Fibroblast of gingiva (primary cell): ENCODE results near the gene FBXL7.

Source experiments
- DNase-seq: peaks from one replicate; pipeline ENCODE4 v3.0.0-alpha.2; 2011; ENCODE audit warnings: low read depth

FBXL7 gene

GRCh38 chr5:15669826-15670225 is 169.8 kb downstream of the FBXL7 start:
- DNase-seq = no peak

GRCh38 chr5:15674716-15675115 is 174.7 kb downstream of the FBXL7 start:
- no peak for DNase-seq

- DNase-seq = no peak
Observed at GRCh38 chr5:15676591-15676990, 176.6 kb downstream of the FBXL7 start.

GRCh38 chr5:15679161-15679560 is 179.2 kb downstream of the FBXL7 start:
- DNase-seq = no peak

GRCh38 chr5:15680455-15680854 is 180.5 kb downstream of the FBXL7 start:
- no peak for DNase-seq

GRCh38 chr5:15682122-15682521 is 182.1 kb downstream of the FBXL7 start:
- DNase-seq = no peak

- DNase-seq = no peak
Observed at GRCh38 chr5:15682566-15682965, 182.6 kb downstream of the FBXL7 start.

GRCh38 chr5:15683332-15683731 is 183.4 kb downstream of the FBXL7 start:
- no peak for DNase-seq

- DNase-seq = no peak
Observed at GRCh38 chr5:15687401-15687800, 187.4 kb downstream of the FBXL7 start.

- DNase-seq = peak; percentile 40
Observed at GRCh38 chr5:15689836-15690235, 189.9 kb downstream of the FBXL7 start.

GRCh38 chr5:15690611-15691010 is 190.6 kb downstream of the FBXL7 start:
- DNase-seq = no peak

- peak; percentile 64 for DNase-seq
Observed at GRCh38 chr5:15691521-15691920, 191.5 kb downstream of the FBXL7 start.

GRCh38 chr5:15692706-15693381 is 192.9 kb downstream of the FBXL7 start:
- no peak for DNase-seq

- no peak for DNase-seq
Observed at GRCh38 chr5:15693382-15693728, 193.4 kb downstream of the FBXL7 start.

- no peak for DNase-seq
Observed at GRCh38 chr5:15693933-15694332, 194.0 kb downstream of the FBXL7 start.

- DNase-seq = peak; percentile 59
Observed at GRCh38 chr5:15694696-15695214, 194.8 kb downstream of the FBXL7 start.

GRCh38 chr5:15695215-15695731 is 195.3 kb downstream of the FBXL7 start:
- DNase-seq = no peak

- DNase-seq = no peak
Observed at GRCh38 chr5:15700373-15700772, 200.4 kb downstream of the FBXL7 start.

- DNase-seq = peak; percentile 75
Observed at GRCh38 chr5:15702102-15702501, 202.1 kb downstream of the FBXL7 start.

- DNase-seq = peak; percentile 79
Observed at GRCh38 chr5:15703901-15704300, 203.9 kb downstream of the FBXL7 start.

- DNase-seq = peak; percentile 69
Observed at GRCh38 chr5:15704397-15704947, 204.5 kb downstream of the FBXL7 start.

- DNase-seq = no peak
Observed at GRCh38 chr5:15707631-15708030, 207.7 kb downstream of the FBXL7 start.

GRCh38 chr5:15711892-15712291 is 211.9 kb downstream of the FBXL7 start:
- DNase-seq = no peak

- no peak for DNase-seq
Observed at GRCh38 chr5:15715535-15715934, 215.6 kb downstream of the FBXL7 start.
